ENCODE measurements around the gene SLC39A1.

The SLC39A1 gene

GRCh38 chr1:153951801-153952200 is 11.5 kb downstream of the SLC39A1 start:
- CTCF ChIA-PET = no interaction called here
- POLR2A ChIA-PET = no interaction called here
- no peak overlapping the region for H3K4me3 ChIP-seq (ENCODE audit: low read depth, low read length)
- no peak for TF ChIP-seq CTCF (IDR thresholded peaks at IDR 0.05; ENCODE audit: insufficient read depth, low read length, missing control alignments)
- no peak for DNase-seq (ENCODE audit: low read depth, low spot score)

- POLR2A ChIA-PET = no interaction called here
- no peak for DNase-seq (ENCODE audit: low read depth, low spot score)
- CTCF ChIA-PET = interaction anchor here (1.2 kb wide), 1 partner anchor 10 kb away, joined by 5 read pairs; no protein-coding TSS in a partner anchor
- TF ChIP-seq CTCF (IDR thresholded peaks at IDR 0.05; ENCODE audit: insufficient read depth, low read length, missing control alignments) = no peak
- H3K4me3 ChIP-seq (ENCODE audit: low read depth, low read length) = no peak overlapping the region
Observed at GRCh38 chr1:153951183-153951582, 12.2 kb downstream of the SLC39A1 start.

- POLR2A ChIA-PET = interaction anchor here (0.5 to 2.4 kb wide), 9 partner anchors 10 to 319 kb away, joined by 3 to 18 read pairs (median 8); partner anchors contain the start of genes CREB3L4, GATAD2B, RAB13 and RPS27
- no peak for DNase-seq (ENCODE audit: low read depth, low spot score)
- H3K4me3 ChIP-seq (ENCODE audit: low read depth, low read length) = peak within 1 kb of the TSS; percentile 77
- TF ChIP-seq CTCF (IDR thresholded peaks at IDR 0.05; ENCODE audit: insufficient read depth, low read length, missing control alignments) = peak; percentile 98
- CTCF ChIA-PET = interaction anchor here (0.6 to 4.5 kb wide), 40 partner anchors 9 to 594 kb away, joined by 3 to 83 read pairs (median 5); partner anchors contain the start of genes CREB3L4, CRTC2, GATAD2B and JTB
Observed at GRCh38 chr1:153946622-153947241, 16.6 kb downstream of the SLC39A1 start, which contains the start of gene DENND4B. TSS of gene DENND4B (minus strand) at chr1:153946718. CDS start at chr1:153944374, 2,344 bp downstream.

- H3K4me3 ChIP-seq (ENCODE audit: low read depth, low read length) = peak overlapping the region; percentile 77
- ChIA-PET CTCF (interaction anchor here (0.6 to 4.5 kb wide), 37 partner anchors 9 to 593 kb away, joined by 3 to 83 read pairs (median 6); partner anchors contain the start of genes CREB3L4, CRTC2, GATAD2B and JTB), POLR2A (interaction anchor here (0.6 to 2.4 kb wide), 10 partner anchors 11 to 319 kb away, joined by 3 to 18 read pairs (median 6); partner anchors contain the start of genes CREB3L4, GATAD2B, JTB and RAB13)
- no peak for DNase-seq (ENCODE audit: low read depth, low spot score)
- TF ChIP-seq CTCF (IDR thresholded peaks at IDR 0.05; ENCODE audit: insufficient read depth, low read length, missing control alignments) = no peak
Observed at GRCh38 chr1:153945795-153946621, 17.3 kb downstream of the SLC39A1 start.

- H3K4me3 ChIP-seq (ENCODE audit: low read depth, low read length) = peak overlapping the region; percentile 77
- CTCF ChIA-PET = interaction anchor here (1.4 to 4.5 kb wide), 20 partner anchors 8 to 154 kb away, joined by 3 to 83 read pairs (median 10); partner anchors contain the start of genes CREB3L4, CRTC2, GATAD2B and JTB
- POLR2A ChIA-PET = interaction anchor here (0.6 to 2.4 kb wide), 7 partner anchors 12 to 32 kb away, joined by 3 to 18 read pairs (median 8); partner anchors contain the start of genes CREB3L4, GATAD2B, JTB and SLC39A1
- TF ChIP-seq CTCF (IDR thresholded peaks at IDR 0.05; ENCODE audit: insufficient read depth, low read length, missing control alignments) = no peak
- no peak for DNase-seq (ENCODE audit: low read depth, low spot score)
Observed at GRCh38 chr1:153945131-153945794, 18.1 kb downstream of the SLC39A1 start.
